Epithelial cell of proximal tubule (primary cell): ENCODE data around the gene RPL7L1. TPM values are rescaled to one million over a fixed set of nuclear protein-coding genes. Genes with fewer than 3 reads are reported as not detected.
"Not testable (repeated sequence)": the region's sequence is repeated elsewhere in the genome, so short reads cannot be mapped to it uniquely, and the experiment has no call there.

ENCODE experiments used
- DNase-seq: peaks from one replicate; pipeline ENCODE4 v3.0.0-alpha.2; 2011; ENCODE audit warnings: low read depth
- H3K4me3 ChIP-seq: 2 replicates; pipeline ENCODE4 v1.5.1; 2011; ENCODE audit warnings: low read depth, mild to moderate bottlenecking, low read length
- total RNA-seq: library from RNA; depleted of rRNA; stranded (reverse); fragments of >200 nt; gene quantifications from 2 replicates; pipeline ENCODE4 v1.2.3, GENCODE V29; 2015
- TF ChIP-seq, protein P1 (sequence below): conservative IDR thresholded peaks from 2 replicates; pipeline ENCODE4 v1.5.1; 2012; ENCODE audit warnings: low read depth, mild to moderate bottlenecking, low read length

RPL7L1 gene
- total RNA-seq, 1 donor from 2014 or later = 95.0 TPM

DNA sequence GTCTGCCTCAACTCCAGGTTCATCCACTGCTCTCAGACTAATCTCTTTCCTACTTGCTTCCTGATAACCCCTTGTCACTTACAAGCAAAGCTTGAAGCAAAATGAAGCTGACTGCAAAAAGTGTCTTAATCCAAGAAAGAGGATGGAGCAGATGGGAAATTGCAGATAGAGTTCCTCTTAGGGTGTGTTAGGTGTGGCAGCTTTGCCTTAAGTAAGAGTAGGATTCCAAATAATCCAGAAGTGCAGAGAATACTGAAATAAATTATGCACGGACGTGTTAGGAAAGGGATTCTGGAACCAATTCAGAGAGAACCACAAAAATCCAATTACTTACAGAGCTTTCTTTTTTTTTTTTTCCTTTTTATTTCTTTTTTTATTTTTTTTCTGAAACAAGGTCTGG lies 6.1 kb upstream of the RPL7L1 start:
- TF ChIP-seq, protein P1, sequence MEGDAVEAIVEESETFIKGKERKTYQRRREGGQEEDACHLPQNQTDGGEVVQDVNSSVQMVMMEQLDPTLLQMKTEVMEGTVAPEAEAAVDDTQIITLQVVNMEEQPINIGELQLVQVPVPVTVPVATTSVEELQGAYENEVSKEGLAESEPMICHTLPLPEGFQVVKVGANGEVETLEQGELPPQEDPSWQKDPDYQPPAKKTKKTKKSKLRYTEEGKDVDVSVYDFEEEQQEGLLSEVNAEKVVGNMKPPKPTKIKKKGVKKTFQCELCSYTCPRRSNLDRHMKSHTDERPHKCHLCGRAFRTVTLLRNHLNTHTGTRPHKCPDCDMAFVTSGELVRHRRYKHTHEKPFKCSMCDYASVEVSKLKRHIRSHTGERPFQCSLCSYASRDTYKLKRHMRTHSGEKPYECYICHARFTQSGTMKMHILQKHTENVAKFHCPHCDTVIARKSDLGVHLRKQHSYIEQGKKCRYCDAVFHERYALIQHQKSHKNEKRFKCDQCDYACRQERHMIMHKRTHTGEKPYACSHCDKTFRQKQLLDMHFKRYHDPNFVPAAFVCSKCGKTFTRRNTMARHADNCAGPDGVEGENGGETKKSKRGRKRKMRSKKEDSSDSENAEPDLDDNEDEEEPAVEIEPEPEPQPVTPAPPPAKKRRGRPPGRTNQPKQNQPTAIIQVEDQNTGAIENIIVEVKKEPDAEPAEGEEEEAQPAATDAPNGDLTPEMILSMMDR = no peak
- no peak overlapping the region for H3K4me3 ChIP-seq
- DNase-seq = no peak

DNA sequence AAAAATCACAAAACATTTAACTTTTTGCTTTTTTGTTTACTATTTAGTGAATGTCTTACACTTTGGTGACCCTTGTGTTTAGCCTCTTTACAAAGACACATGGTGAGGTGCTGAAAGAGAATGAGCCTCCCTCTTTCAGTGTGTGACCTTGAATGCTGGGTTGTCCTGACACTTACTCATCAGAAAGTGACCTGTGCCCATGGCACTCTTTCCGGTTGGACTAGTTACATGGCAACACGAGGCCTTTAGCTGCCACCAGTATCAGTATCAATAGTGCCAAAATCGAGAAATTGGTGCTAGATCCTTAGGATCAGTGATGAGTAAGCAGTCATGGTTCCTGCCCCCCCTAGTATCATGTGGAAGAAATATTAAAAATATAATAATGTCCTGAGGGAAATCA lies 1.7 kb upstream of the RPL7L1 start:
- TF ChIP-seq, protein P1 = no peak
- DNase-seq = no peak
- H3K4me3 ChIP-seq = no peak overlapping the region

- DNase-seq = not testable (repeated sequence)
- peak overlapping the region; percentile 99 for H3K4me3 ChIP-seq
These were observed 913 bp downstream of the RPL7L1 start for GRCh38 chr6:42880240-42880817.

GRCh38 chr6:42880871-42881270 lies 1.5 kb downstream of the RPL7L1 start:
- not testable (repeated sequence) for DNase-seq
- peak overlapping the region; percentile 99 for H3K4me3 ChIP-seq

DNA sequence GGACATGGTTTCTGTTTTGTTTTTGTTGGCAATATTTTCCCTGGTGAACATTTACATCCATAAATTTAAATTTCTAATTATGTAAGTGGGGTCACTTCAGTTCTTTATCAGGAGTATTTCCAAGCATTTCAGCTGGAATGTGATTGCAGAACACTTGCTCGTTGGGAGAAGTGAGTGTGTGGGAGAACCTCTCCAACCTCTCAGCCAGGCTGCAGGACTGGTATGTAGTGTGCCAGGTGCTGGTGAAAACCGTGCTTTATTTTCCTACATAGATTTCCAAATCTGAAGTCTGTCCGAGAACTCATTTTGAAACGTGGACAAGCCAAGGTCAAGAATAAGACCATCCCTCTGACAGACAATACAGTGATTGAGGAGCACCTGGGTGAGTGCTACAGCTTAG lies 6.3 kb downstream of the RPL7L1 start:
- H3K4me3 ChIP-seq = no peak overlapping the region
- DNase-seq = no peak
- TF ChIP-seq, protein P1 = no peak

DNA sequence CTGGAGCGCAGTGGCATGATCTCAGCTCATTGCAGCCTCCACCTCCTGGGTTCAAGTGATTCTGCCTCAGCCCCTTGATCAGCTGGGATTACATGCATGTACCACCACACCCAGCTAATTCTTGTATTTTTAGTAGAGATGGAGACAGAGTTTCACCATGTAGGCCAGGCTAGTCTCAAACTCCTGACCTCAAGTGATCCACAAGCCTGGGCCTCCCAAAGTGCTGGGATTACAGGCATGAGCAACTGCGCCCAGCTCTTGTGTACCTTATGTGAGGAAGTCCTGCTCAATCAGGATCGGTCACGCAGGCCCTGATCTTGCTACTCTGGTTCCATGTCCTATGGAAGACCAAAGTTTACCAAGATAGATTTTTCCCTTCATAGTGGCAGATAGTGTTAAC lies 8.8 kb downstream of the RPL7L1 start:
- not testable (repeated sequence) for DNase-seq, H3K4me3 ChIP-seq

DNA sequence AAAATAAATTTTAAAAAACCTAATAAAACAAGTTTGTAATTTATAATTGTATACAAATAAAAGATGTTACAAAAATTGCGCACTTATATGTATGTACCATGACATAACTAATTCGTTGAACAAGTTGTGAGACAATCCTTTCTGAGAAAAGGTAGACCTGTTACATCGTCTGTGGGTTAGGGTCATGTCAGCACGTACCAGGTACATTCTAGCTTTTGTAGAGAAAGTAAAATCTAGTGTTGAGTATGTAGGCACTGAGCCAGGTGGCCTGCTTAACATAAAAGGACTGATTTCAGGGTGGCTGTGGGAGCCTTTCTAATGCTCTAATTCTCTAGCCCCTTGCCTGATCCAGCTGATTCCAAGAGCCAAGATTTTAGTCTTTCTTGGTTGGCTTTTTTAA lies 10.4 kb downstream of the RPL7L1 start:
- TF ChIP-seq, protein P1 = no peak
- DNase-seq = no peak
- H3K4me3 ChIP-seq = peak overlapping the region; percentile 94

GRCh38 chr6:42890311-42891198 lies 11.1 kb downstream of the RPL7L1 start:
- TF ChIP-seq, protein P1 = no peak
- peak; percentile 74 for DNase-seq
- H3K4me3 ChIP-seq = peak overlapping the region; percentile 94
